HCT116 (cell line): ENCODE measurements around the gene PDE4B. TPM values are rescaled to one million over a fixed set of nuclear protein-coding genes. Genes with fewer than 3 reads are reported as not detected.

Experiments used
- ATAC-seq: fragments of 200-7000 bp; cut with Tn5 transposase; 2 replicates; pipeline ENCODE4 v1.9.1; 2020; ENCODE audit warnings: mild to moderate bottlenecking, moderate library complexity
- BruUV-seq: library from RNA; stranded (reverse); fragments of 400-500 nt; replicated peaks from 2 replicates; lab custom pipeline; 2021; lab: Mats Ljungman, UMichigan
- CTCF ChIA-PET: fragments of 300-600 bp; sonication (Branson Sonifier 250); formaldehyde crosslinking; loops from one replicate; lab custom pipeline; 2021; ENCODE audit warnings: antibody characterized with exemption; lab: Charles Lee
- POLR2A ChIA-PET: fragments of 300-600, 350-600 bp; sonication (Branson Sonifier 250); formaldehyde crosslinking; loops from one replicate; lab custom pipeline; 2021; ENCODE audit warnings: antibody characterized with exemption; lab: Charles Lee
- RAD21 ChIA-PET, 2 experiments: fragments of 300-600 bp; sonication (Branson Sonifier 250); formaldehyde crosslinking; loops; one replicate each; lab custom pipeline; 2023; ENCODE audit warnings: low total read pairs in 2 of 2; ENCODE audit not compliant: uncharacterized antibody in 2 of 2, unreplicated experiment in 2 of 2, low non-redundant PET in 1 of 2; lab: Charles Lee
- DNase-seq: peaks from one replicate; pipeline ENCODE4 v3.0.0-alpha.2; 2010; ENCODE audit warnings: low read depth, low spot score
- H2AFZ ChIP-seq: fragments of 200-600 bp; shearing (Covaris generic), sonication (generic); 2 replicates; pipeline ENCODE4 v1.6.1; 2017; ENCODE audit warnings: low read depth, mixed run types, mixed read lengths, antibody characterized with exemption, low read length; ENCODE audit not compliant: poor library complexity, severe bottlenecking
- H3K27ac ChIP-seq: 2 replicates; pipeline ENCODE4 v1.5.1; 2012; ENCODE audit warnings: low read depth, low read length
- H3K27me3 ChIP-seq: fragments of 200-600 bp; sonication (generic); 2 replicates; pipeline ENCODE4 v1.6.1; 2016; ENCODE audit warnings: mixed run types, low read length, mixed read lengths; ENCODE audit not compliant: insufficient read depth
- H3K36me3 ChIP-seq, 2 experiments: fragments of 200-500 bp in 1 of 2; fragments of 200-600 bp in 1 of 2; sonication (Bioruptor generic) in 1 of 2; sonication (generic) in 1 of 2; 2 replicates each; pipeline versions ENCODE4 v1.5.1 to v1.6.1; 2014 to 2016; ENCODE audit warnings: low read length in 2 of 2, inconsistent platforms in 1 of 2, mixed read lengths in 1 of 2, mixed run types in 1 of 2; ENCODE audit not compliant: insufficient read depth in 2 of 2, control insufficient read depth in 1 of 2
- H3K4me1 ChIP-seq, 2 experiments: fragments of 200-600 bp in 1 of 2; sonication (generic) in 1 of 2; 2 replicates each; pipeline versions ENCODE4 v1.5.1 to v1.6.1; 2012 to 2017; ENCODE audit warnings: low read length in 2 of 2, inconsistent platforms in 1 of 2, mild to moderate bottlenecking in 1 of 2, mixed read lengths in 1 of 2, mixed run types in 1 of 2, moderate library complexity in 1 of 2; ENCODE audit not compliant: insufficient read depth in 2 of 2, control insufficient read depth in 1 of 2
- H3K4me2 ChIP-seq: fragments of 200-600 bp; sonication (generic); 2 replicates; pipeline ENCODE4 v1.6.1; 2017; ENCODE audit warnings: mixed run types, low read length, mixed read lengths
- H3K4me3 ChIP-seq, 2 experiments: fragments of 200-600 bp in 1 of 2; sonication (generic) in 1 of 2; replicated peaks in 1 of 2; 2 replicates each; pipeline ENCODE4 v1.5.1; 2011 to 2016; ENCODE audit warnings: low read length in 2 of 2, control low read depth in 1 of 2, low read depth in 1 of 2, mild to moderate bottlenecking in 1 of 2, mixed read lengths in 1 of 2, mixed run types in 1 of 2
- H3K79me2 ChIP-seq: fragments of 200-600 bp; sonication (generic); 2 replicates; pipeline ENCODE4 v1.6.1; 2017; ENCODE audit warnings: mild to moderate bottlenecking, mixed run types, low read length, moderate library complexity, mixed read lengths; ENCODE audit not compliant: insufficient read depth
- H3K9ac ChIP-seq: fragments of 200-600 bp; sonication (generic); 2 replicates; pipeline ENCODE4 v1.6.1; 2016; ENCODE audit warnings: low read length, mixed read lengths
- H3K9me2 ChIP-seq: fragments of 200-600 bp; sonication (generic), shearing (Covaris generic); 2 replicates; pipeline ENCODE4 v1.6.1; 2017; ENCODE audit warnings: mixed run types, mild to moderate bottlenecking, moderate library complexity; ENCODE audit not compliant: insufficient read depth
- H3K9me3 ChIP-seq, 2 experiments: fragments of 200-500 bp in 1 of 2; fragments of 200-600 bp in 1 of 2; sonication (Bioruptor generic) in 1 of 2; sonication (generic) in 1 of 2; 2 replicates each; pipeline ENCODE4 v1.6.1; 2014 to 2017; ENCODE audit warnings: low read length in 2 of 2, mixed read lengths in 2 of 2, inconsistent platforms in 1 of 2, low read depth in 1 of 2, mild to moderate bottlenecking in 1 of 2, mixed run types in 1 of 2, moderate library complexity in 1 of 2; ENCODE audit not compliant: control insufficient read depth in 1 of 2, insufficient read depth in 1 of 2
- H4K20me1 ChIP-seq: fragments of 200-600 bp; sonication (generic), shearing (Covaris generic); 2 replicates; pipeline ENCODE4 v1.6.1; 2017; ENCODE audit warnings: mixed run types, mild to moderate bottlenecking, moderate library complexity; ENCODE audit not compliant: insufficient read depth
- CEBPB ChIP-seq: IDR thresholded peaks from 2 replicates; pipeline ENCODE4 v1.6.1; 2012; ENCODE audit warnings: low read depth
- EGR1 ChIP-seq: IDR thresholded peaks from 2 replicates; pipeline ENCODE4 v1.6.1; 2012; ENCODE audit warnings: low read depth
- FOSL1 ChIP-seq: IDR thresholded peaks from 2 replicates; pipeline ENCODE4 v1.6.1; 2012; ENCODE audit warnings: low read depth
- POLR2AphosphoS5 ChIP-seq: IDR thresholded peaks from 2 replicates; pipeline ENCODE4 v1.6.1; 2011; ENCODE audit warnings: mild to moderate bottlenecking, low read depth, low read length, moderate library complexity
- RAD21 ChIP-seq: IDR thresholded peaks from 2 replicates; pipeline ENCODE4 v1.6.1; 2012; ENCODE audit warnings: low read depth, mild to moderate bottlenecking
- SP1 ChIP-seq: IDR thresholded peaks from 2 replicates; pipeline ENCODE4 v1.6.1; 2012; ENCODE audit warnings: low read depth
- SRF ChIP-seq: IDR thresholded peaks from 2 replicates; pipeline ENCODE4 v1.6.1; 2012; ENCODE audit warnings: low read depth
- TCF7L2 ChIP-seq: IDR thresholded peaks from 2 replicates; pipeline ENCODE4 v1.7.0; 2011; ENCODE audit warnings: borderline replicate concordance, inconsistent platforms; ENCODE audit not compliant: insufficient read depth, insufficient read length; ENCODE audit errors: extremely low read depth
- ZNF274 ChIP-seq: fragments of 200-500 bp; sonication (Bioruptor generic); IDR thresholded peaks from 2 replicates; pipeline ENCODE4 v1.6.1; 2014; ENCODE audit warnings: mild to moderate bottlenecking, low read depth, low read length, inconsistent platforms
- intact Hi-C: fragments of 100-400 bp; cut with micrococcal nuclease; formaldehyde crosslinking; loops from 2 replicates; pipeline ENCODE4 v1.10.0; 2022
- total RNA-seq: library from RNA; stranded (reverse); gene quantifications from one replicate; pipeline ENCODE4 v1.2.1, GENCODE V29; 2021; ENCODE audit not compliant: unreplicated experiment
- TF ChIP-seq, protein P1 (sequence below): IDR thresholded peaks from 2 replicates; pipeline ENCODE4 v1.6.1; 2012; ENCODE audit warnings: low read depth
- TF ChIP-seq, protein P2 (sequence below): IDR thresholded peaks from 2 replicates; pipeline ENCODE4 v1.6.1; 2012

PDE4B gene
- total RNA-seq, 1 experiment from 2014 or later: 76.9 TPM

DNA sequence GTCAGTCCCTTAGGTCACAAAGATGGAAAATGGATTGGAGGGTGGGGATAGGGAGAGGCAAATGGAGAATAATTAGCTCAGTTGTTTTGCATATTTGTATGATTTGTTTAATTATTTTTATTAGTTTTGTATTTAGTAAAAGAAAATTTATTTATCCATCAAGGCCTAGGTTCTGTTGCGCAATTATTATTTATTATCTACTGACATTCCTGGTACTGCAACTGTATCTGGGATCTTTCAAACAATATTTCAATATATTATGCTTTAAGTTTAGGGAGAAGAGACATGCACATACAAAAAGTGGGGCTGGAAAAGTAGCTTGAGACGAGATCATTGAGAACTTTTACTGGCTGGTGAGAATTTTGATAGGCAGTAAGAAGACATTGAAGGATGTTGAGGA is 424.9 kb downstream of the PDE4B start:
- RAD21 ChIA-PET: no interaction called here
- Histone ChIP-seq H3K9me3 (no peaks in the 10 kb centered on the region), H3K4me2 (no peak overlapping the region), H2AFZ (no peak overlapping the region), H3K4me1 (no peaks in the 10 kb centered on the region), H3K4me3 (no peak overlapping the region), H4K20me1 (no peaks in the 10 kb centered on the region), H3K27ac (no peak overlapping the region)
- ATAC-seq: no peak
- POLR2A ChIA-PET: no interaction called here
- intact Hi-C loops: no loop called here
- no peak for DNase-seq
- CTCF ChIA-PET: no interaction called here
- TF ChIP-seq SRF (no peak), SP1 (no peak), CEBPB (no peak), TCF7L2 (no peak), POLR2AphosphoS5 (no peak), EGR1 (no peak), FOSL1 (no peak), ZNF274 (no peak), RAD21 (no peak)
- TF ChIP-seq, protein P1, sequence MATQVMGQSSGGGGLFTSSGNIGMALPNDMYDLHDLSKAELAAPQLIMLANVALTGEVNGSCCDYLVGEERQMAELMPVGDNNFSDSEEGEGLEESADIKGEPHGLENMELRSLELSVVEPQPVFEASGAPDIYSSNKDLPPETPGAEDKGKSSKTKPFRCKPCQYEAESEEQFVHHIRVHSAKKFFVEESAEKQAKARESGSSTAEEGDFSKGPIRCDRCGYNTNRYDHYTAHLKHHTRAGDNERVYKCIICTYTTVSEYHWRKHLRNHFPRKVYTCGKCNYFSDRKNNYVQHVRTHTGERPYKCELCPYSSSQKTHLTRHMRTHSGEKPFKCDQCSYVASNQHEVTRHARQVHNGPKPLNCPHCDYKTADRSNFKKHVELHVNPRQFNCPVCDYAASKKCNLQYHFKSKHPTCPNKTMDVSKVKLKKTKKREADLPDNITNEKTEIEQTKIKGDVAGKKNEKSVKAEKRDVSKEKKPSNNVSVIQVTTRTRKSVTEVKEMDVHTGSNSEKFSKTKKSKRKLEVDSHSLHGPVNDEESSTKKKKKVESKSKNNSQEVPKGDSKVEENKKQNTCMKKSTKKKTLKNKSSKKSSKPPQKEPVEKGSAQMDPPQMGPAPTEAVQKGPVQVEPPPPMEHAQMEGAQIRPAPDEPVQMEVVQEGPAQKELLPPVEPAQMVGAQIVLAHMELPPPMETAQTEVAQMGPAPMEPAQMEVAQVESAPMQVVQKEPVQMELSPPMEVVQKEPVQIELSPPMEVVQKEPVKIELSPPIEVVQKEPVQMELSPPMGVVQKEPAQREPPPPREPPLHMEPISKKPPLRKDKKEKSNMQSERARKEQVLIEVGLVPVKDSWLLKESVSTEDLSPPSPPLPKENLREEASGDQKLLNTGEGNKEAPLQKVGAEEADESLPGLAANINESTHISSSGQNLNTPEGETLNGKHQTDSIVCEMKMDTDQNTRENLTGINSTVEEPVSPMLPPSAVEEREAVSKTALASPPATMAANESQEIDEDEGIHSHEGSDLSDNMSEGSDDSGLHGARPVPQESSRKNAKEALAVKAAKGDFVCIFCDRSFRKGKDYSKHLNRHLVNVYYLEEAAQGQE: no peak
- TF ChIP-seq, protein P2, sequence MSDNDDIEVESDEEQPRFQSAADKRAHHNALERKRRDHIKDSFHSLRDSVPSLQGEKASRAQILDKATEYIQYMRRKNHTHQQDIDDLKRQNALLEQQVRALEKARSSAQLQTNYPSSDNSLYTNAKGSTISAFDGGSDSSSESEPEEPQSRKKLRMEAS: no peak
- TF ChIP-seq, all 23 proteins: peak for 0
- no peaks in the 10 kb centered on the region for H3K36me3 ChIP-seq
- no peaks in the 10 kb centered on the region for H3K79me2 ChIP-seq
- no peaks in the 10 kb centered on the region for H3K27me3 ChIP-seq
- no peaks in the 10 kb centered on the region; the same call in 1 of the 2 replicates for H3K9me2 ChIP-seq
- H3K9ac ChIP-seq: no peak overlapping the region
- no TSS peak for BruUV-seq
